ENCODE measurements around the gene WDR26. TPM values are rescaled to one million over a fixed set of nuclear protein-coding genes. Genes with fewer than 3 reads are reported as not detected.

Gene WDR26
- total and polyA plus RNA-seq, 9 of the 15 experiments (the other 6 are each of a cell fraction or from before 2014, with no cell fraction given) = 11.5 to 66.0 (median 39.8) TPM

DNA sequence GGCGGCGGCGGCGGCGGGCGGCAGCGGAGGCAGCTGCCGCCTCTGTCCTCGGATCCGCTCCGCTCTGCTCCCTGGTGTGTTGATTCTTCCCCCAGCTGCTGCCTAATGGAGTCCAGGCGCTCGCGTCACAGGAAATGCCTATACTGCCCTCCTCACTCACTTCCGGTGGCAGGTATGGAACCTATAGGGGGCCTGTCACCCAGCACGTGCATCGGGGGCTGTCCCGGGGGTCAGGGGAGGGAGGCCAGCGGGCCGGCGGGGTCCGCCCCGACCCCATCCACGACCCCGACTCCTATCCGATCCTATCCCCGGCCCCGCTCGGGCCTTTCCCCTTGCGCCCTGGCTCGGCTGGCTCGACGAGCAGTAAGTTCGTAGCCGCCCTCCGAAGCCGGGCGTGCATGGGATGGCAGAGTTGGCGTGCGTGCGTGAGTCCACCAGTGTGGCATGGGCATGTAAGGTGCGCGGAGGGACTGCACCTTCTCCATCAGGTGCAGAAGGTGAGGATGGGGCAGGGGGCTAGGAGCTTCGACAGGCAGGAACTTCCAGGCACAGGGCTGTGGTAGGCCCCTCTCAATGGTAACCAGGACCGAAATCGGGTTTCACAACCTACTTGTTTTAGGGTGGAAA is at the start of gene WDR26 (continued):
- TF ChIP-seq, protein P1, sequence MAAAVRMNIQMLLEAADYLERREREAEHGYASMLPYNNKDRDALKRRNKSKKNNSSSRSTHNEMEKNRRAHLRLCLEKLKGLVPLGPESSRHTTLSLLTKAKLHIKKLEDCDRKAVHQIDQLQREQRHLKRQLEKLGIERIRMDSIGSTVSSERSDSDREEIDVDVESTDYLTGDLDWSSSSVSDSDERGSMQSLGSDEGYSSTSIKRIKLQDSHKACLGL (CRISPR knock-in tag; IDR thresholded peaks at IDR 0.05; ENCODE audit: borderline replicate concordance, poor library complexity, severe bottlenecking) = peak; percentile 54
- TF ChIP-seq MTF1 (CRISPR knock-in tag; IDR thresholded peaks at IDR 0.05; ENCODE audit: borderline replicate concordance) (no peak), KDM4B (IDR thresholded peaks at IDR 0.05; ENCODE audit: borderline replicate concordance in 2 of 2, low read depth in 1 of 2) (peak in 1 of 2 experiments; percentile 91; a peak in 2 of 4 replicates), TAF9B (IDR thresholded peaks at IDR 0.05; ENCODE audit: partially characterized antibody) (peak; percentile 88), DMBX1 (CRISPR knock-in tag; IDR thresholded peaks at IDR 0.05; ENCODE audit: borderline replicate concordance) (peak; percentile 60; the same call in 1 of the 2 replicates), TAF15 (IDR thresholded peaks at IDR 0.05; ENCODE audit: low read depth, low read length) (no peak), CHCHD3 (CRISPR knock-in tag; IDR thresholded peaks at IDR 0.05) (no peak), ERF (CRISPR knock-in tag; IDR thresholded peaks at IDR 0.05) (0 out of 2 replicates have a peak, but pooled peaks have one; percentile 32), OTX1 (CRISPR knock-in tag; IDR thresholded peaks at IDR 0.05) (peak; percentile 82; the same call in 1 of the 2 replicates), MXI1 (IDR thresholded peaks at IDR 0.05; ENCODE audit: low read depth, low read length) (peak; percentile 80), FOSL1 (tag; conservative IDR thresholded peaks at IDR 0.05) (0 out of 2 replicates have a peak, but pooled peaks have one; percentile 49)
- TF ChIP-seq, protein P2, sequence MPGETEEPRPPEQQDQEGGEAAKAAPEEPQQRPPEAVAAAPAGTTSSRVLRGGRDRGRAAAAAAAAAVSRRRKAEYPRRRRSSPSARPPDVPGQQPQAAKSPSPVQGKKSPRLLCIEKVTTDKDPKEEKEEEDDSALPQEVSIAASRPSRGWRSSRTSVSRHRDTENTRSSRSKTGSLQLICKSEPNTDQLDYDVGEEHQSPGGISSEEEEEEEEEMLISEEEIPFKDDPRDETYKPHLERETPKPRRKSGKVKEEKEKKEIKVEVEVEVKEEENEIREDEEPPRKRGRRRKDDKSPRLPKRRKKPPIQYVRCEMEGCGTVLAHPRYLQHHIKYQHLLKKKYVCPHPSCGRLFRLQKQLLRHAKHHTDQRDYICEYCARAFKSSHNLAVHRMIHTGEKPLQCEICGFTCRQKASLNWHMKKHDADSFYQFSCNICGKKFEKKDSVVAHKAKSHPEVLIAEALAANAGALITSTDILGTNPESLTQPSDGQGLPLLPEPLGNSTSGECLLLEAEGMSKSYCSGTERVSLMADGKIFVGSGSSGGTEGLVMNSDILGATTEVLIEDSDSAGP (CRISPR knock-in tag; IDR thresholded peaks at IDR 0.05) = peak; percentile 43; the same call in 1 of the 2 replicates
- TF ChIP-seq, protein P3, sequence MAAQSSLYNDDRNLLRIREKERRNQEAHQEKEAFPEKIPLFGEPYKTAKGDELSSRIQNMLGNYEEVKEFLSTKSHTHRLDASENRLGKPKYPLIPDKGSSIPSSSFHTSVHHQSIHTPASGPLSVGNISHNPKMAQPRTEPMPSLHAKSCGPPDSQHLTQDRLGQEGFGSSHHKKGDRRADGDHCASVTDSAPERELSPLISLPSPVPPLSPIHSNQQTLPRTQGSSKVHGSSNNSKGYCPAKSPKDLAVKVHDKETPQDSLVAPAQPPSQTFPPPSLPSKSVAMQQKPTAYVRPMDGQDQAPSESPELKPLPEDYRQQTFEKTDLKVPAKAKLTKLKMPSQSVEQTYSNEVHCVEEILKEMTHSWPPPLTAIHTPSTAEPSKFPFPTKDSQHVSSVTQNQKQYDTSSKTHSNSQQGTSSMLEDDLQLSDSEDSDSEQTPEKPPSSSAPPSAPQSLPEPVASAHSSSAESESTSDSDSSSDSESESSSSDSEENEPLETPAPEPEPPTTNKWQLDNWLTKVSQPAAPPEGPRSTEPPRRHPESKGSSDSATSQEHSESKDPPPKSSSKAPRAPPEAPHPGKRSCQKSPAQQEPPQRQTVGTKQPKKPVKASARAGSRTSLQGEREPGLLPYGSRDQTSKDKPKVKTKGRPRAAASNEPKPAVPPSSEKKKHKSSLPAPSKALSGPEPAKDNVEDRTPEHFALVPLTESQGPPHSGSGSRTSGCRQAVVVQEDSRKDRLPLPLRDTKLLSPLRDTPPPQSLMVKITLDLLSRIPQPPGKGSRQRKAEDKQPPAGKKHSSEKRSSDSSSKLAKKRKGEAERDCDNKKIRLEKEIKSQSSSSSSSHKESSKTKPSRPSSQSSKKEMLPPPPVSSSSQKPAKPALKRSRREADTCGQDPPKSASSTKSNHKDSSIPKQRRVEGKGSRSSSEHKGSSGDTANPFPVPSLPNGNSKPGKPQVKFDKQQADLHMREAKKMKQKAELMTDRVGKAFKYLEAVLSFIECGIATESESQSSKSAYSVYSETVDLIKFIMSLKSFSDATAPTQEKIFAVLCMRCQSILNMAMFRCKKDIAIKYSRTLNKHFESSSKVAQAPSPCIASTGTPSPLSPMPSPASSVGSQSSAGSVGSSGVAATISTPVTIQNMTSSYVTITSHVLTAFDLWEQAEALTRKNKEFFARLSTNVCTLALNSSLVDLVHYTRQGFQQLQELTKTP (IDR thresholded peaks at IDR 0.05; ENCODE audit: low read depth in 1 of 2, partially characterized antibody in 2 of 2) = peak in 1 of 2 experiments; percentile 16
- TF ChIP-seq, protein P4, sequence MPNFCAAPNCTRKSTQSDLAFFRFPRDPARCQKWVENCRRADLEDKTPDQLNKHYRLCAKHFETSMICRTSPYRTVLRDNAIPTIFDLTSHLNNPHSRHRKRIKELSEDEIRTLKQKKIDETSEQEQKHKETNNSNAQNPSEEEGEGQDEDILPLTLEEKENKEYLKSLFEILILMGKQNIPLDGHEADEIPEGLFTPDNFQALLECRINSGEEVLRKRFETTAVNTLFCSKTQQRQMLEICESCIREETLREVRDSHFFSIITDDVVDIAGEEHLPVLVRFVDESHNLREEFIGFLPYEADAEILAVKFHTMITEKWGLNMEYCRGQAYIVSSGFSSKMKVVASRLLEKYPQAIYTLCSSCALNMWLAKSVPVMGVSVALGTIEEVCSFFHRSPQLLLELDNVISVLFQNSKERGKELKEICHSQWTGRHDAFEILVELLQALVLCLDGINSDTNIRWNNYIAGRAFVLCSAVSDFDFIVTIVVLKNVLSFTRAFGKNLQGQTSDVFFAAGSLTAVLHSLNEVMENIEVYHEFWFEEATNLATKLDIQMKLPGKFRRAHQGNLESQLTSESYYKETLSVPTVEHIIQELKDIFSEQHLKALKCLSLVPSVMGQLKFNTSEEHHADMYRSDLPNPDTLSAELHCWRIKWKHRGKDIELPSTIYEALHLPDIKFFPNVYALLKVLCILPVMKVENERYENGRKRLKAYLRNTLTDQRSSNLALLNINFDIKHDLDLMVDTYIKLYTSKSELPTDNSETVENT (CRISPR knock-in tag; IDR thresholded peaks at IDR 0.05) = 0 out of 2 replicates have a peak, but pooled peaks have one; percentile 55
- TF ChIP-seq, protein P5, sequence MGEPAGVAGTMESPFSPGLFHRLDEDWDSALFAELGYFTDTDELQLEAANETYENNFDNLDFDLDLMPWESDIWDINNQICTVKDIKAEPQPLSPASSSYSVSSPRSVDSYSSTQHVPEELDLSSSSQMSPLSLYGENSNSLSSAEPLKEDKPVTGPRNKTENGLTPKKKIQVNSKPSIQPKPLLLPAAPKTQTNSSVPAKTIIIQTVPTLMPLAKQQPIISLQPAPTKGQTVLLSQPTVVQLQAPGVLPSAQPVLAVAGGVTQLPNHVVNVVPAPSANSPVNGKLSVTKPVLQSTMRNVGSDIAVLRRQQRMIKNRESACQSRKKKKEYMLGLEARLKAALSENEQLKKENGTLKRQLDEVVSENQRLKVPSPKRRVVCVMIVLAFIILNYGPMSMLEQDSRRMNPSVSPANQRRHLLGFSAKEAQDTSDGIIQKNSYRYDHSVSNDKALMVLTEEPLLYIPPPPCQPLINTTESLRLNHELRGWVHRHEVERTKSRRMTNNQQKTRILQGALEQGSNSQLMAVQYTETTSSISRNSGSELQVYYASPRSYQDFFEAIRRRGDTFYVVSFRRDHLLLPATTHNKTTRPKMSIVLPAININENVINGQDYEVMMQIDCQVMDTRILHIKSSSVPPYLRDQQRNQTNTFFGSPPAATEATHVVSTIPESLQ (CRISPR knock-in tag; IDR thresholded peaks at IDR 0.05) = no peak

Data from K562 (cell line).